Upper lobe of left lung (tissue), 4 donors: ENCODE measurements around the gene ZBTB47.

Experiments used
- CTCF ChIP-seq, 6 experiments: fragments of 450-650 bp in 4 of 6; fragments of 200-600 bp in 2 of 6; sonication (generic) in 2 of 6; IDR thresholded peaks; one replicate each; pipeline ENCODE4 v1.5.1; 2016 to 2019; ENCODE audit warnings: antibody characterized with exemption in 6 of 6
- EP300 ChIP-seq, 4 donors: sonication (generic); formaldehyde crosslinking; IDR thresholded peaks; one replicate each; pipeline ENCODE4 v1.5.1; 2017; ENCODE audit warnings: antibody characterized with exemption in 4 of 4, control low read depth in 2 of 4
- POLR2A ChIP-seq, 4 donors: fragments of 450-650 bp; IDR thresholded peaks; one replicate each; pipeline ENCODE4 v1.5.1; 2016 to 2017; ENCODE audit warnings: antibody characterized with exemption in 4 of 4, mild to moderate bottlenecking in 2 of 4
- POLR2AphosphoS5 ChIP-seq, 2 donors: sonication (generic); formaldehyde crosslinking; IDR thresholded peaks; one replicate each; pipeline ENCODE4 v1.5.1; 2017; ENCODE audit warnings: antibody characterized with exemption in 2 of 2

DNA sequence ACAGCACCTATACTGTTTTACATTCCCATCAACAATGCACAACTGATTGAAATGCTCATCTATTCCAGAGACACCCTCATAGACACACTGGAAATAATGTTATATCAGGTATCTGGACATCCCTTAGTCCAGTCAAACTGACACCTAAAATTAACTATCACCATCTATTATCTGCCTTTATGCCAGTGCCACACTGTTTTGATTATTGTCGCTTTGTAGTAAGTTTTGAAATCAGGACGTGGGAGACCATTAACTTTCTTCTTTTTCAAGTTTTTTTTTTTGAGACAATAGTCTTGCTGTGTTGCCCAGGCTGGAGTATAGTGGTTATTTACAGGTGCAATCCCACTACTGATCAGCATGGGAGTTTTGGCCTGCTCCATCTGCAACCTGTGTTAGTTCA is 22.4 kb downstream of the ZBTB47 start:
- TF ChIP-seq EP300 (IDR thresholded peaks at IDR 0.05) (no peak), CTCF (IDR thresholded peaks at IDR 0.05) (no peak), POLR2AphosphoS5 (IDR thresholded peaks at IDR 0.05) (no peak), POLR2A (IDR thresholded peaks at IDR 0.05) (no peak)
